ENCODE results near the gene CRYBB2.

GRCh38 chr22:25219211-25219689 is at the start of gene CRYBB2:
- TF ChIP-seq CTCF (IDR thresholded peaks at IDR 0.05 in 4 of 5, conservative IDR thresholded peaks at IDR 0.05 in 1 of 5): no peak
- TF ChIP-seq POLR2A (IDR thresholded peaks at IDR 0.05): no peak
